Epithelial cell of proximal tubule (primary cell): Measurements from ENCODE around the gene TLK1. TPM values are rescaled to one million over a fixed set of nuclear protein-coding genes. Genes with fewer than 3 reads are reported as not detected.

Experiments used
- DNase-seq: peaks from one replicate; pipeline ENCODE4 v3.0.0-alpha.2; 2011; ENCODE audit warnings: low read depth
- H3K4me3 ChIP-seq: 2 replicates; pipeline ENCODE4 v1.5.1; 2011; ENCODE audit warnings: low read depth, mild to moderate bottlenecking, low read length
- CTCF ChIP-seq: conservative IDR thresholded peaks from 2 replicates; pipeline ENCODE4 v1.5.1; 2012; ENCODE audit warnings: low read depth, mild to moderate bottlenecking, low read length
- total RNA-seq: library from RNA; depleted of rRNA; stranded (reverse); fragments of >200 nt; gene quantifications from 2 replicates; pipeline ENCODE4 v1.2.3, GENCODE V29; 2015

The TLK1 gene
- total RNA-seq, 1 donor from 2014 or later, result 10.7 TPM

- TF ChIP-seq CTCF, result no peak
- no peak overlapping the region for H3K4me3 ChIP-seq
- no peak for DNase-seq
Measured at GRCh38 chr2:171143670-171144062, 17.0 kb downstream of the TLK1 start.

DNA sequence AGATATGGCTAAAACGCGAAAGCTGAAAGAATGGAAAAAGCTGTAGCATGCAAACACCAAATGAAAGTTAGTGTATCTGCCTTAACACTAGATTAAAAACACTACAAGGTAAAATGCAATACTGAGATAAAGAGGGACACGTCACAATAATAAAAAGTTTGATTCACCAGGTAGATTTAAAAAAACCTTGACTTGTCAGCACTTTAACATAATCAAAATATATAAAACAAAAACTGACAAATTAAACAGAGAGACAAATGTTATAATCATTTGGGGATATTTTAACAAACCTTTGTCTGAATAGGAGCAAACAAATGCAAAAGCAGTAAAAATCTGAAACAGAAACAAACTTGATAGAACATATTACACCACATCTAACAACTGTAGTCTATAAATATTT, 18.3 kb downstream of the TLK1 start:
- TF ChIP-seq CTCF, result no peak
- no peak overlapping the region for H3K4me3 ChIP-seq
- no peak for DNase-seq

DNA sequence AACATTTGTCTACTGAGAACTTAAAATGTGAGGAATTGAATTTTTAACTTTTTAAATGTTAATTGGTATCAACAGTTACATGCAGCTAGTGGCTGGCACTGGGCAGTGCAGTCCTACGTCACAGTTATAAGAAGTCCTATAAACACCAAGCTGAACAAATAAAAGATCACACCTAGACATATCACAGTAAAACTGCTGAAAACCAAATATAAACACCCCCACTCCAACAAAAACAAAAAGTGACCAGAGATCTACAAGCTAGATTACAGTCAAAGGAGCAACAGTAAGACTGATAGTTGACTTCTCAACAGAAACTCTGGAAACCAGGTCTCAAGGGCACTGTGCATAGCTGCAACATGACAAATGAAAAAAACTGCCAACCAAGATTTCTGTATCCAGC, 19.4 kb downstream of the TLK1 start:
- DNase-seq, result no peak
- TF ChIP-seq CTCF, result peak; percentile 12
- H3K4me3 ChIP-seq, result no peak overlapping the region

GRCh38 chr2:171139860-171140259, 20.8 kb downstream of the TLK1 start:
- DNase-seq, result no peak
- no peak for TF ChIP-seq CTCF
- no peak overlapping the region for H3K4me3 ChIP-seq

- TF ChIP-seq CTCF, result no peak
- no peak overlapping the region for H3K4me3 ChIP-seq
Measured at GRCh38 chr2:171136024-171136423, 24.7 kb downstream of the TLK1 start.

GRCh38 chr2:171134624-171135230, 26.0 kb downstream of the TLK1 start:
- TF ChIP-seq CTCF, result no peak
- no peak for DNase-seq
- H3K4me3 ChIP-seq, result no peak overlapping the region

More at GRCh38 chr2:171136024-171136423, 24.7 kb downstream of the TLK1 start:
- DNase-seq, result no peak

DNA sequence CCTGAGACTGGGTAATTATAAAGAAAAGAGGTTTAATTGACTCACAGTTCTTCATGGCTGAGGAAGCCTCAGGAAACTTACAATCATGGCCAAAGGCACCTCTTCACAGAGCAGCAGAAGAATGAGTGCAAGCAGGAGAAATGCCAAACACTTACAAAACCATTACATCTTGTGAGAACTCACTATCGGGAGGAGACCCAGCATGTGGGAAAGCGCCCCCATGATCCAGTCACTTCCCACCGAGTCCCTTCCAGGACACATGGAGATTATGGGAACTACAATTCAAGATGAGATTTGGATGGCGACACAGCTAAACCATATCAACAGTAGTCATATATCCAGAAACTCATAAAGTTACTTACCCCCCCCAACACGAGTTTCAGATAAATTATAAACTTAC, 28.6 kb downstream of the TLK1 start:
- H3K4me3 ChIP-seq, result no peak overlapping the region
- no peak for TF ChIP-seq CTCF
- no peak for DNase-seq
